LoVo (cell line): ENCODE data around the gene PTX4.
"Not testable (repeated sequence)": the region's sequence is repeated elsewhere in the genome, so short reads cannot be mapped to it uniquely, and the experiment has no call there.

Source experiments
- DNase-seq: peaks from one replicate; pipeline ENCODE4 v3.0.0-alpha.2; 2016; ENCODE audit warnings: low spot score

PTX4 gene

GRCh38 chr16:1481906-1482835, 6.6 kb downstream of the PTX4 start:
- no peak for DNase-seq

- DNase-seq, result not testable (repeated sequence)
Measured at GRCh38 chr16:1478937-1479336, 9.8 kb downstream of the PTX4 start.

- no peak for DNase-seq
Measured at GRCh38 chr16:1477033-1477432, 11.7 kb downstream of the PTX4 start.

GRCh38 chr16:1475552-1476114, 13.1 kb downstream of the PTX4 start:
- no peak for DNase-seq

GRCh38 chr16:1474796-1475551, 13.8 kb downstream of the PTX4 start, which contains the start of gene CLCN7:
TSS of gene CLCN7 (minus strand) at chr16:1475028. CDS start at chr16:1474974, 54 bp downstream.
- peak; percentile 88 for DNase-seq

GRCh38 chr16:1474082-1474795, 14.5 kb downstream of the PTX4 start:
- no peak for DNase-seq

- DNase-seq, result no peak
Measured at GRCh38 chr16:1472974-1473373, 15.8 kb downstream of the PTX4 start.

GRCh38 chr16:1471569-1472194, 17.1 kb downstream of the PTX4 start:
- DNase-seq, result no peak

- DNase-seq, result no peak
Measured at GRCh38 chr16:1470481-1471251, 18.1 kb downstream of the PTX4 start.

- DNase-seq, result no peak
Measured at GRCh38 chr16:1469693-1470201, 19.0 kb downstream of the PTX4 start.

- DNase-seq, result not testable (repeated sequence)
Measured at GRCh38 chr16:1469141-1469540, 19.6 kb downstream of the PTX4 start.

GRCh38 chr16:1468426-1468810, 20.3 kb downstream of the PTX4 start:
- DNase-seq, result no peak

GRCh38 chr16:1466968-1467521, 21.7 kb downstream of the PTX4 start:
- no peak for DNase-seq

GRCh38 chr16:1466054-1466453, 22.7 kb downstream of the PTX4 start:
- DNase-seq, result no peak

- DNase-seq, result no peak
Measured at GRCh38 chr16:1465567-1465915, 23.2 kb downstream of the PTX4 start.

GRCh38 chr16:1464894-1465566, 23.7 kb downstream of the PTX4 start:
- DNase-seq, result no peak

GRCh38 chr16:1464196-1464893, 24.4 kb downstream of the PTX4 start:
- no peak for DNase-seq

GRCh38 chr16:1461146-1461545, 27.6 kb downstream of the PTX4 start:
- no peak for DNase-seq

GRCh38 chr16:1460602-1461138, 28.1 kb downstream of the PTX4 start:
- DNase-seq, result no peak
